HEK293 (cell line): ENCODE measurements around the gene TBX1.

Experiments
- EGR2 ChIP-seq: fragments of 450-650 bp; formaldehyde crosslinking; IDR thresholded peaks from 2 replicates; pipeline ENCODE4 v1.5.1; 2016; ENCODE audit warnings: low read depth, missing biosample characterization, missing genetic modification characterization
- FEZF1 ChIP-seq: fragments of 450-650 bp; formaldehyde crosslinking; IDR thresholded peaks from 2 replicates; pipeline ENCODE4 v1.5.1; 2016; ENCODE audit warnings: missing biosample characterization, missing genetic modification characterization
- HOXD13 ChIP-seq: sonication (generic); formaldehyde crosslinking; IDR thresholded peaks from 2 replicates; pipeline ENCODE4 v1.8.0; 2022; ENCODE audit warnings: missing genetic modification reagents, borderline replicate concordance
- KLF7 ChIP-seq: fragments of 450-650 bp; formaldehyde crosslinking; IDR thresholded peaks from 2 replicates; pipeline ENCODE4 v1.5.1; 2016; ENCODE audit warnings: missing biosample characterization, missing genetic modification characterization, borderline replicate concordance
- OSR2 ChIP-seq: fragments of 450-650 bp; formaldehyde crosslinking; IDR thresholded peaks from 2 replicates; pipeline ENCODE4 v1.5.1; 2016; ENCODE audit warnings: missing biosample characterization, missing genetic modification characterization
- SP7 ChIP-seq: fragments of 450-650 bp; formaldehyde crosslinking; IDR thresholded peaks from 2 replicates; pipeline ENCODE4 v1.5.1; 2016; ENCODE audit warnings: missing biosample characterization, missing genetic modification characterization
- TSHZ1 ChIP-seq: fragments of 450-650 bp; formaldehyde crosslinking; IDR thresholded peaks from 2 replicates; pipeline ENCODE4 v1.5.1; 2016; ENCODE audit warnings: missing biosample characterization, missing genetic modification characterization, borderline replicate concordance
- ZFHX2 ChIP-seq: fragments of 450-650 bp; formaldehyde crosslinking; conservative IDR thresholded peaks from 2 replicates; pipeline ENCODE4 v1.5.1; 2016; ENCODE audit warnings: missing biosample characterization, missing genetic modification characterization
- ZFP3 ChIP-seq: fragments of 450-650 bp; formaldehyde crosslinking; IDR thresholded peaks from 2 replicates; pipeline ENCODE4 v1.5.1; 2016; ENCODE audit warnings: low read depth, missing biosample characterization, missing genetic modification characterization
- ZNF133 ChIP-seq: fragments of 450-650 bp; formaldehyde crosslinking; IDR thresholded peaks from 2 replicates; pipeline ENCODE4 v1.5.1; 2016; ENCODE audit warnings: missing biosample characterization, missing genetic modification characterization
- ZNF184 ChIP-seq: fragments of 450-650 bp; IDR thresholded peaks from 2 replicates; pipeline ENCODE4 v1.5.1; 2018; ENCODE audit warnings: missing biosample characterization, mild to moderate bottlenecking, missing genetic modification characterization
- ZNF239 ChIP-seq: fragments of 450-650 bp; formaldehyde crosslinking; IDR thresholded peaks from 2 replicates; pipeline ENCODE4 v1.5.1; 2016; ENCODE audit warnings: missing biosample characterization, missing genetic modification characterization
- ZNF274 ChIP-seq, 2 experiments: fragments of 200-500 bp in 1 of 2; fragments of 450-650 bp in 1 of 2; sonication (Bioruptor generic) in 1 of 2; formaldehyde crosslinking in 1 of 2; IDR thresholded peaks; 2 replicates each; pipeline versions ENCODE4 v1.5.1 to v1.6.1; 2014 to 2016; ENCODE audit warnings: borderline replicate concordance in 1 of 2, inconsistent platforms in 1 of 2, low read length in 1 of 2, missing biosample characterization in 1 of 2, missing genetic modification characterization in 1 of 2
- ZNF302 ChIP-seq: fragments of 450-650 bp; formaldehyde crosslinking; IDR thresholded peaks from 2 replicates; pipeline ENCODE4 v1.5.1; 2016; ENCODE audit warnings: missing biosample characterization, missing genetic modification characterization, low read depth
- ZNF311 ChIP-seq: fragments of 450-650 bp; formaldehyde crosslinking; IDR thresholded peaks from 2 replicates; pipeline ENCODE4 v1.5.1; 2017; ENCODE audit warnings: missing biosample characterization, missing genetic modification characterization, borderline replicate concordance
- ZNF341 ChIP-seq: fragments of 450-650 bp; formaldehyde crosslinking; IDR thresholded peaks from 2 replicates; pipeline ENCODE4; 2016; ENCODE audit warnings: low read depth, missing biosample characterization, missing genetic modification characterization
- ZNF433 ChIP-seq: fragments of 450-650 bp; formaldehyde crosslinking; IDR thresholded peaks from 2 replicates; pipeline ENCODE4 v1.5.1; 2016; ENCODE audit warnings: missing biosample characterization, missing genetic modification characterization, low read depth
- ZNF548 ChIP-seq: fragments of 450-650 bp; formaldehyde crosslinking; IDR thresholded peaks from 2 replicates; pipeline ENCODE4 v1.5.1; 2016; ENCODE audit warnings: missing biosample characterization, missing genetic modification characterization
- ZNF624 ChIP-seq: fragments of 450-650 bp; formaldehyde crosslinking; IDR thresholded peaks from 2 replicates; pipeline ENCODE4 v1.5.1; 2017; ENCODE audit warnings: missing biosample characterization, missing genetic modification characterization
- ZNF639 ChIP-seq: fragments of 450-650 bp; formaldehyde crosslinking; IDR thresholded peaks from 2 replicates; pipeline ENCODE4 v1.5.1; 2016; ENCODE audit warnings: missing biosample characterization, missing genetic modification characterization
- ZNF654 ChIP-seq: fragments of 450-650 bp; formaldehyde crosslinking; IDR thresholded peaks from 2 replicates; pipeline ENCODE4 v1.5.1; 2016; ENCODE audit warnings: low read depth, missing biosample characterization, missing genetic modification characterization
- ZNF677 ChIP-seq: fragments of 450-650 bp; IDR thresholded peaks from 2 replicates; pipeline ENCODE4 v1.5.0; 2018; ENCODE audit warnings: missing biosample characterization, mild to moderate bottlenecking, missing genetic modification characterization, moderate library complexity
- ZNF792 ChIP-seq: fragments of 450-650 bp; formaldehyde crosslinking; IDR thresholded peaks from 2 replicates; pipeline ENCODE4 v1.5.1; 2016; ENCODE audit warnings: missing biosample characterization, missing genetic modification characterization
- TF ChIP-seq, protein P1 (sequence below): fragments of 450-650 bp; IDR thresholded peaks from 2 replicates; pipeline ENCODE4 v1.5.1; 2018; ENCODE audit warnings: missing biosample characterization, missing genetic modification characterization
- TF ChIP-seq, protein P2 (sequence below): fragments of 450-650 bp; formaldehyde crosslinking; conservative IDR thresholded peaks from 2 replicates; pipeline ENCODE4 v1.5.1; 2016; ENCODE audit warnings: low read depth, missing biosample characterization, missing genetic modification characterization
- TF ChIP-seq, protein P3 (sequence below): fragments of 450-650 bp; formaldehyde crosslinking; IDR thresholded peaks from 2 replicates; pipeline ENCODE4 v1.5.1; 2016; ENCODE audit warnings: missing biosample characterization, missing genetic modification characterization
- TF ChIP-seq, protein P4 (sequence below): fragments of 450-650 bp; formaldehyde crosslinking; IDR thresholded peaks from 2 replicates; pipeline ENCODE4 v1.5.1; 2016; ENCODE audit warnings: missing biosample characterization, missing genetic modification characterization

TBX1 gene

DNA sequence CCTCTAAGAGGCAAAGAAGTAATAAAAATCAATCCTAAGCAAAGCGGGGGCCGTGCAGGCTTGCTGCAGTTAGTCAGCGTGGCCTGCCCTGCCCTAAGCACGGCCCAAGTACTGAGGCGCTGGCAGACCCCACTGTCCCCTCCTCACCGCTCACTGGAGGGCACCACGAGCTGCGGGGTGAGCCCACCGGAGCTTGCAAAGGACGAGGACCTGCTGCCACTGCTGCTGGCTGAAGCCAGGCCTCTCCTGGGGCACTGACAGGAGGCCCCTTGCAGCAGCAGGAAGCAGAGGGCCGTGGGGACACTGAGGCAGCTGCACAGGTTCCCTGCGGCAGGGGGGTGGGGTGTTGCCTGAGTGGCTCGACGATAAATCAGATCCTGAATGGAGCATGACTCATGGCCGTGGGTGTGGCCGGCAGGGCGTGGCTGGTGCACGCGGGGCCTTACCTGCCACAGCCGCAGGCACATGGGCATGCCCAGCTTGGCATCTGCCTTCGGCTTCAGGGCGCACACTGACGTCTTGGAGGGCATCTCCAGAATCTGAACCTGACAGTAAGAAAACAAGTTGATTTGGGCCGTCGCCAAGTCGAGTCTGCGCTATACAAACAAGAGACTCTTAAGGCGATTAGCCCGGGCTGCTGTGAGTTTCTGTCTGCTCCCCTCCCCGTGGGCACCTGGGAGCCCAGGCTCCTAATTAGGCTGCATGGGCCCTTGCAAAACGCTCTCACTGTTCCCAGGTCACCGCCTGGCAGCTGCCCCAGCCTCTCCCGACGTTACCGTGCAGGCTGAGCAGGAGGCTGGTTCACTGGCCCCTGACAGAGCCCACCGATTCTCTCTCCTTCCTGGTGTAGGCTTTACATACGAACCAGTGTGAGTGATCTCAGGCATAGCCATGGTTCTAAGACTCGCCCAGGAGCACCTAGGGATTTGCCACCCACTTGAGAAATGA, 45.9 kb downstream of the TBX1 start (continued):
- peak; percentile 54; the same call in 1 of the 2 replicates for TF ChIP-seq TSHZ1 (tag by site-specific recombination)
- TF ChIP-seq ZNF677 (tag by site-specific recombination) = no peak
- no peak for TF ChIP-seq ZNF239 (tag by site-specific recombination)
- no peak for TF ChIP-seq ZNF302
- TF ChIP-seq, protein P1, sequence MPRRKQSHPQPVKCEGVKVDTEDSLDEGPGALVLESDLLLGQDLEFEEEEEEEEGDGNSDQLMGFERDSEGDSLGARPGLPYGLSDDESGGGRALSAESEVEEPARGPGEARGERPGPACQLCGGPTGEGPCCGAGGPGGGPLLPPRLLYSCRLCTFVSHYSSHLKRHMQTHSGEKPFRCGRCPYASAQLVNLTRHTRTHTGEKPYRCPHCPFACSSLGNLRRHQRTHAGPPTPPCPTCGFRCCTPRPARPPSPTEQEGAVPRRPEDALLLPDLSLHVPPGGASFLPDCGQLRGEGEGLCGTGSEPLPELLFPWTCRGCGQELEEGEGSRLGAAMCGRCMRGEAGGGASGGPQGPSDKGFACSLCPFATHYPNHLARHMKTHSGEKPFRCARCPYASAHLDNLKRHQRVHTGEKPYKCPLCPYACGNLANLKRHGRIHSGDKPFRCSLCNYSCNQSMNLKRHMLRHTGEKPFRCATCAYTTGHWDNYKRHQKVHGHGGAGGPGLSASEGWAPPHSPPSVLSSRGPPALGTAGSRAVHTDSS (tag by site-specific recombination) = no peak
- TF ChIP-seq ZNF274 (IDR thresholded peaks at IDR 0.05; ENCODE audit: low read length) = no peak
- TF ChIP-seq ZNF274 (tag by site-specific recombination; IDR thresholded peaks at IDR 0.05; ENCODE audit: borderline replicate concordance) = no peak
- TF ChIP-seq HOXD13 (CRISPR knock-in tag) = no peak
- TF ChIP-seq OSR2 = peak; percentile 58
- TF ChIP-seq ZNF133 (tag by site-specific recombination) = no peak
- TF ChIP-seq ZNF654 (tag by site-specific recombination) = no peak
- no peak for TF ChIP-seq ZNF433 (tag by site-specific recombination)
- TF ChIP-seq ZNF624 (tag by site-specific recombination) = no peak
- TF ChIP-seq ZNF639 (tag by site-specific recombination) = no peak
- no peak for TF ChIP-seq FEZF1
- no peak for TF ChIP-seq ZNF184 (tag by site-specific recombination)
- TF ChIP-seq ZNF792 (tag by site-specific recombination) = no peak
- TF ChIP-seq, protein P2, sequence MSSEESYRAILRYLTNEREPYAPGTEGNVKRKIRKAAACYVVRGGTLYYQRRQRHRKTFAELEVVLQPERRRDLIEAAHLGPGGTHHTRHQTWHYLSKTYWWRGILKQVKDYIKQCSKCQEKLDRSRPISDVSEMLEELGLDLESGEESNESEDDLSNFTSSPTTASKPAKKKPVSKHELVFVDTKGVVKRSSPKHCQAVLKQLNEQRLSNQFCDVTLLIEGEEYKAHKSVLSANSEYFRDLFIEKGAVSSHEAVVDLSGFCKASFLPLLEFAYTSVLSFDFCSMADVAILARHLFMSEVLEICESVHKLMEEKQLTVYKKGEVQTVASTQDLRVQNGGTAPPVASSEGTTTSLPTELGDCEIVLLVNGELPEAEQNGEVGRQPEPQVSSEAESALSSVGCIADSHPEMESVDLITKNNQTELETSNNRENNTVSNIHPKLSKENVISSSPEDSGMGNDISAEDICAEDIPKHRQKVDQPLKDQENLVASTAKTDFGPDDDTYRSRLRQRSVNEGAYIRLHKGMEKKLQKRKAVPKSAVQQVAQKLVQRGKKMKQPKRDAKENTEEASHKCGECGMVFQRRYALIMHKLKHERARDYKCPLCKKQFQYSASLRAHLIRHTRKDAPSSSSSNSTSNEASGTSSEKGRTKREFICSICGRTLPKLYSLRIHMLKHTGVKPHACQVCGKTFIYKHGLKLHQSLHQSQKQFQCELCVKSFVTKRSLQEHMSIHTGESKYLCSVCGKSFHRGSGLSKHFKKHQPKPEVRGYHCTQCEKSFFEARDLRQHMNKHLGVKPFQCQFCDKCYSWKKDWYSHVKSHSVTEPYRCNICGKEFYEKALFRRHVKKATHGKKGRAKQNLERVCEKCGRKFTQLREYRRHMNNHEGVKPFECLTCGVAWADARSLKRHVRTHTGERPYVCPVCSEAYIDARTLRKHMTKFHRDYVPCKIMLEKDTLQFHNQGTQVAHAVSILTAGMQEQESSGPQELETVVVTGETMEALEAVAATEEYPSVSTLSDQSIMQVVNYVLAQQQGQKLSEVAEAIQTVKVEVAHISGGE = no peak
- no peak for TF ChIP-seq ZNF548
- peak; percentile 80 for TF ChIP-seq ZFHX2 (tag by site-specific recombination)
- TF ChIP-seq ZFP3 (tag by site-specific recombination) = peak; percentile 85
- TF ChIP-seq EGR2 (tag by site-specific recombination) = peak; percentile 58
- TF ChIP-seq, protein P3, sequence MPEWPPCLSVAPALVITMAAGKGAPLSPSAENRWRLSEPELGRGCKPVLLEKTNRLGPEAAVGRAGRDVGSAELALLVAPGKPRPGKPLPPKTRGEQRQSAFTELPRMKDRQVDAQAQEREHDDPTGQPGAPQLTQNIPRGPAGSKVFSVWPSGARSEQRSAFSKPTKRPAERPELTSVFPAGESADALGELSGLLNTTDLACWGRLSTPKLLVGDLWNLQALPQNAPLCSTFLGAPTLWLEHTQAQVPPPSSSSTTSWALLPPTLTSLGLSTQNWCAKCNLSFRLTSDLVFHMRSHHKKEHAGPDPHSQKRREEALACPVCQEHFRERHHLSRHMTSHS (tag by site-specific recombination) = no peak
- TF ChIP-seq ZNF341 (tag by site-specific recombination) = peak; percentile 81
- no peak for TF ChIP-seq ZNF311 (tag by site-specific recombination)
- TF ChIP-seq, protein P4, sequence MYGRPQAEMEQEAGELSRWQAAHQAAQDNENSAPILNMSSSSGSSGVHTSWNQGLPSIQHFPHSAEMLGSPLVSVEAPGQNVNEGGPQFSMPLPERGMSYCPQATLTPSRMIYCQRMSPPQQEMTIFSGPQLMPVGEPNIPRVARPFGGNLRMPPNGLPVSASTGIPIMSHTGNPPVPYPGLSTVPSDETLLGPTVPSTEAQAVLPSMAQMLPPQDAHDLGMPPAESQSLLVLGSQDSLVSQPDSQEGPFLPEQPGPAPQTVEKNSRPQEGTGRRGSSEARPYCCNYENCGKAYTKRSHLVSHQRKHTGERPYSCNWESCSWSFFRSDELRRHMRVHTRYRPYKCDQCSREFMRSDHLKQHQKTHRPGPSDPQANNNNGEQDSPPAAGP (tag by site-specific recombination) = peak; percentile 93
- TF ChIP-seq KLF7 (tag by site-specific recombination) = peak; percentile 99
- peak; percentile 66; the same call in 1 of the 2 replicates for TF ChIP-seq SP7 (tag by site-specific recombination)
